HepG2 (cell line): ENCODE results near the gene ATP2B3. TPM values are rescaled to one million over a fixed set of nuclear protein-coding genes. Genes with fewer than 3 reads are reported as not detected.

Experiments used
- ATAC-seq: fragments of 200-7000 bp; cut with Tn5 transposase; 3 replicates; pipeline ENCODE4 v1.9.1; 2020; ENCODE audit warnings: mild to moderate bottlenecking, moderate library complexity
- BruUV-seq: library from RNA; stranded (reverse); fragments of 400-500 nt; replicated peaks from 2 replicates; lab custom pipeline; 2021; lab: Mats Ljungman, UMichigan
- CTCF ChIA-PET: fragments of 300-600 bp; formaldehyde crosslinking; extraction: SDS; loops from one replicate; lab custom pipeline; 2021; ENCODE audit warnings: low total read pairs, inconsistent platforms, low intra/inter-chr PET ratio; lab: Yijun Ruan, JAX
- POLR2A ChIA-PET: fragments of 350-600 bp; sonication (Branson Sonifier 250); formaldehyde crosslinking; loops from one replicate; lab custom pipeline; 2020; ENCODE audit warnings: antibody characterized with exemption, inconsistent platforms; lab: Yijun Ruan, JAX
- DNase-seq: peaks from one replicate; pipeline ENCODE4 v3.0.0-alpha.2; 2015; ENCODE audit warnings: low spot score
- FAIRE-seq: peaks from 3 replicates; lab custom pipeline; 2011; peaks lifted over from hg19 to GRCh38; lab: Jason Lieb, UNC
- H2AFZ ChIP-seq: one replicate; pipeline ENCODE4 v1.6.1; 2011; ENCODE audit warnings: low read length, inconsistent platforms
- H3K27ac ChIP-seq: fragments of 300-600 bp; 3 replicates; pipeline ENCODE4 v1.8.0; 2011; ENCODE audit warnings: mixed run types, mild to moderate bottlenecking, mixed read lengths, low read length, inconsistent platforms; ENCODE audit not compliant: insufficient read depth; ENCODE audit errors: extremely low read length
- H3K27me3 ChIP-seq, 2 experiments: fragments of 200-600 bp in 1 of 2; 2 replicates in 1 of 2; 3 replicates in 1 of 2; pipeline versions ENCODE4 v1.6.0 to v1.8.0; 2011; ENCODE audit warnings: low read length in 2 of 2, mild to moderate bottlenecking in 2 of 2, moderate library complexity in 2 of 2, inconsistent platforms in 1 of 2; ENCODE audit not compliant: insufficient read depth in 2 of 2, control insufficient read depth in 1 of 2
- H3K36me3 ChIP-seq, 2 experiments: fragments of 200-600 bp in 1 of 2; replicated peaks in 1 of 2; 2 replicates in 1 of 2; 3 replicates in 1 of 2; pipeline versions ENCODE4 v1.5.1 to v1.8.0; 2011; ENCODE audit warnings: low read length in 2 of 2, inconsistent platforms in 1 of 2; ENCODE audit not compliant: insufficient read depth in 2 of 2, control insufficient read depth in 1 of 2
- H3K4me1 ChIP-seq: 2 replicates; pipeline ENCODE4 v1.5.1; 2012; ENCODE audit warnings: low read length, inconsistent platforms; ENCODE audit not compliant: insufficient read depth
- H3K4me2 ChIP-seq: 2 replicates; pipeline ENCODE4 v1.6.0; 2011; ENCODE audit warnings: low read depth, low read length, inconsistent platforms
- H3K4me3 ChIP-seq, 3 experiments: fragments of 200-600 bp in 1 of 3; sonication (generic), shearing (Covaris generic) in 1 of 3; replicated peaks in 1 of 3; 2 replicates each; pipeline ENCODE4 v1.5.1; 2011 to 2016; ENCODE audit warnings: low read length in 3 of 3, inconsistent platforms in 2 of 3, low read depth in 2 of 3, mild to moderate bottlenecking in 2 of 3, control low read depth in 1 of 3, mixed read lengths in 1 of 3; ENCODE audit not compliant: insufficient read depth in 1 of 3
- H3K79me2 ChIP-seq: one replicate; pipeline ENCODE4 v1.6.1; 2011; ENCODE audit warnings: low read length, inconsistent platforms; ENCODE audit not compliant: insufficient read depth
- H3K9ac ChIP-seq: 2 replicates; pipeline ENCODE4 v1.6.0; 2011; ENCODE audit warnings: mild to moderate bottlenecking, low read depth, low read length, inconsistent platforms; ENCODE audit not compliant: insufficient read depth
- H3K9me3 ChIP-seq: 2 replicates; pipeline ENCODE4 v1.5.1; 2012; ENCODE audit warnings: mild to moderate bottlenecking, low read length
- H4K20me1 ChIP-seq: 2 replicates; pipeline ENCODE4 v1.6.0; 2011; ENCODE audit warnings: inconsistent platforms, mild to moderate bottlenecking, low read length, moderate library complexity; ENCODE audit not compliant: insufficient read depth
- ATF5 ChIP-seq: sonication (generic); formaldehyde crosslinking; IDR thresholded peaks from 2 replicates; pipeline ENCODE4 v1.4.0; 2020; ENCODE audit warnings: mild to moderate bottlenecking, low read depth, missing genetic modification reagents
- ZBTB38 ChIP-seq: sonication (generic); formaldehyde crosslinking; IDR thresholded peaks from 2 replicates; pipeline ENCODE4 v1.5.1; 2020; ENCODE audit warnings: mild to moderate bottlenecking, missing genetic modification reagents
- ZNF276 ChIP-seq: sonication (generic); formaldehyde crosslinking; IDR thresholded peaks from 2 replicates; pipeline ENCODE4 v1.4.0; 2020; ENCODE audit warnings: mild to moderate bottlenecking, low read depth, missing genetic modification reagents
- ZNF362 ChIP-seq: sonication (generic); formaldehyde crosslinking; IDR thresholded peaks from 2 replicates; pipeline ENCODE4 v1.4.0; 2020; ENCODE audit warnings: missing genetic modification reagents, mild to moderate bottlenecking, borderline replicate concordance
- ZNF687 ChIP-seq: sonication (generic); formaldehyde crosslinking; IDR thresholded peaks from 2 replicates; pipeline ENCODE4 v1.5.1; 2020; ENCODE audit warnings: mild to moderate bottlenecking, missing genetic modification reagents, moderate library complexity
- WGBS: methylation state at CpG from one replicate; pipeline ENCODE4 v1.1.6; 2017; ENCODE audit warnings: low lambda C conversion rate; 5-methylcytosine and 5-hydroxymethylcytosine counted together
- in situ Hi-C: cut with HindIII; loops from 2 replicates; pipeline ENCODE4 v1.10.0; 2017; ENCODE audit warnings: low pct_unique_long_range_greater_than_20kb; ENCODE audit not compliant: extremely low pct_ligation_motif_present
- intact Hi-C: fragments of 100-400 bp; cut with micrococcal nuclease; formaldehyde crosslinking; loops from one replicate; pipeline ENCODE4 v1.10.0; 2022; ENCODE audit not compliant: unreplicated experiment
- polyA plus RNA-seq, 8 experiments: library from polyadenylated mRNA; depleted of rRNA in 3 of 8; stranded (reverse) in 7 of 8; unstranded in 1 of 8; fragments of >200 nt; fragmentation: Illumina TruSeq in 4 of 8; extraction: Trizol in 4 of 8; gene quantifications; 2 replicates each; pipeline versions ENCODE4 v1.2.1 to v1.2.3, GENCODE V29; 2011 to 2016; ENCODE audit warnings: low read depth in 4 of 8, missing spikeins in 1 of 8, mixed read lengths in 1 of 8; ENCODE audit not compliant: insufficient read depth in 1 of 8
- total RNA-seq, 5 experiments: library from RNA; depleted of rRNA; stranded (reverse); fragments of >200 nt; fragmentation: Illumina TruSeq; extraction: Trizol; gene quantifications; 2 replicates each; pipeline ENCODE4 v1.2.3, GENCODE V29; 2016; ENCODE audit warnings: low read depth in 1 of 5

The ATP2B3 gene
- total and polyA plus RNA-seq, 2 of the 13 experiments (the other 11 are each of a cell fraction or from before 2014, with no cell fraction given), result not detected

GRCh38 chrX:153621949-153622598 lies 104.6 kb downstream of the ATP2B3 start:
- TF ChIP-seq ATF5 (CRISPR knock-in tag) (no peak), ZNF362 (CRISPR knock-in tag) (no peak), ZNF276 (CRISPR knock-in tag) (no peak), ZNF687 (peak; percentile 25; the same call in 1 of the 2 replicates), ZBTB38 (peak; percentile 81; the same call in 1 of the 2 replicates)
- TF ChIP-seq, all 625 proteins: peak for 2
- CTCF ChIA-PET, result no interaction called here
- POLR2A ChIA-PET, result interaction anchor here (1.0 to 11.8 kb wide), 7 partner anchors 9 to 63 kb away, joined by 3 to 596 read pairs (median 9); partner anchors contain the start of genes CCNQ and DUSP9
- Histone ChIP-seq H3K36me3 (no peaks in the 10 kb centered on the region), H3K79me2 (peaks cover 22% of the 10 kb centered on the region), H3K9ac (peak overlapping the region; percentile 95; the same call in 1 of the 2 replicates), H3K27ac (peak overlapping the region; percentile 100), H2AFZ (no peak overlapping the region), H3K4me1 (peaks cover 60% of the 10 kb centered on the region), H3K4me3 (peak overlapping the region in 1 of 3 experiments; percentile 26; a peak in 2 of 6 replicates), H3K9me3 (no peaks in the 10 kb centered on the region), H3K4me2 (peak overlapping the region; percentile 91), H3K27me3 (no peaks in the 10 kb centered on the region), H4K20me1 (no peaks in the 10 kb centered on the region)
- no peak for DNase-seq
- in situ Hi-C loops (no loop called here), intact Hi-C loops (loop anchor here (2.0 kb wide), 2 partner anchors 15 to 23 kb away; no protein-coding TSS in a partner anchor)
- 23% methylated on average over 11 of the region's 27 CpGs for WGBS
- no TSS peak for BruUV-seq
- FAIRE-seq, result peak; percentile 71
- no peak for ATAC-seq
